H1 (cell line): ENCODE measurements around the gene SLC2A11. TPM values are rescaled to one million over a fixed set of nuclear protein-coding genes. Genes with fewer than 3 reads are reported as not detected.

Source experiments
- CEBPB ChIP-seq: IDR thresholded peaks from 2 replicates; pipeline ENCODE4 v1.6.1; 2012; ENCODE audit warnings: low read depth, low read length
- CTBP2 ChIP-seq: IDR thresholded peaks from 2 replicates; pipeline ENCODE4 v1.7.0; 2011; ENCODE audit warnings: borderline replicate concordance, mild to moderate bottlenecking, moderate library complexity, mixed read lengths, low read length; ENCODE audit not compliant: insufficient read depth, insufficient read length
- NANOG ChIP-seq: IDR thresholded peaks from 2 replicates; pipeline ENCODE4 v1.6.1; 2011; ENCODE audit warnings: low read length, low read depth, mild to moderate bottlenecking, inconsistent platforms; ENCODE audit not compliant: insufficient read depth, poor library complexity, severe bottlenecking
- PHF8 ChIP-seq: fragments of 200-600 bp; sonication (generic); conservative IDR thresholded peaks from 2 replicates; pipeline ENCODE4 v1.7.1; 2012; ENCODE audit warnings: low read depth, mild to moderate bottlenecking, inconsistent platforms, low read length, moderate library complexity
- RAD21 ChIP-seq, 2 experiments: IDR thresholded peaks in 1 of 2; conservative IDR thresholded peaks in 1 of 2; 2 replicates each; pipeline ENCODE4 v1.6.1; 2011; ENCODE audit warnings: low read depth in 2 of 2, low read length in 2 of 2, improper control_type of control experiment in 1 of 2, inconsistent platforms in 1 of 2, mild to moderate bottlenecking in 1 of 2, moderate library complexity in 1 of 2
- SRF ChIP-seq: IDR thresholded peaks from 2 replicates; pipeline ENCODE4 v1.6.1; 2011; ENCODE audit warnings: mild to moderate bottlenecking, low read depth, low read length, moderate library complexity
- TAF7 ChIP-seq: optimal IDR thresholded peaks from 2 replicates; pipeline ENCODE3; 2011; ENCODE audit warnings: low read depth, mild to moderate bottlenecking, inconsistent platforms, low read length, moderate library complexity, borderline replicate concordance
- USF2 ChIP-seq: IDR thresholded peaks from 2 replicates; pipeline ENCODE4 v1.6.1; 2011; ENCODE audit warnings: low read length, improper control_type of control experiment
- YY1 ChIP-seq: IDR thresholded peaks from 2 replicates; pipeline ENCODE4 v1.6.1; 2011; ENCODE audit warnings: low read depth, mild to moderate bottlenecking, low read length
- polyA plus RNA-seq, 7 experiments: library from polyadenylated mRNA; depleted of rRNA in 3 of 7; stranded (reverse) in 5 of 7; unstranded in 2 of 7; fragments of >200 nt in 5 of 7; fragments of 200-250 nt in 2 of 7; gene quantifications; 1 replicate in 5 of 7; 2 replicates in 1 of 7; 4 replicates in 1 of 7; pipeline versions ENCODE4 v1.2.1 to v1.2.3, GENCODE V29; 2011 to 2013; ENCODE audit warnings: missing spikeins in 2 of 7, mixed read lengths in 2 of 7
- total RNA-seq: library from RNA; stranded (reverse); fragmentation: NEBNext Ultra II Directional; extraction: Animal tissue kit (Norgen Biotek cat#: 25700); gene quantifications from 2 replicates; pipeline ENCODE4 v1.2.1, GENCODE V29; 2021

Gene SLC2A11
- total and polyA plus RNA-seq, 2 of the 8 experiments (the other 6 are each of a cell fraction or from before 2014, with no cell fraction given) = 10.7 to 12.5 TPM

- TF ChIP-seq USF2 (no peak), CEBPB (no peak), RAD21 (IDR thresholded peaks at IDR 0.05 in 1 of 2, conservative IDR thresholded peaks at IDR 0.05 in 1 of 2; ENCODE audit: low read depth in 2 of 2, low read length in 2 of 2) (no peak), PHF8 (no peak), TAF7 (no peak), NANOG (no peak), CTBP2 (no peak), SRF (no peak), YY1 (no peak)
These were observed 32.3 kb upstream of the SLC2A11 start (continued) for GRCh38 chr22:23825246-23825905.
